Brain microvascular endothelial cell (primary cell): ENCODE data around the gene PCDHGA1.
"Not testable (repeated sequence)": the region's sequence is repeated elsewhere in the genome, so short reads cannot be mapped to it uniquely, and the experiment has no call there.

Experiments
- DNase-seq: peaks from one replicate; pipeline ENCODE4 v3.0.0-alpha.2; 2020
- H3K27ac ChIP-seq: fragments of 250-450 bp; sonication (Bioruptor Pico); 2 replicates; pipeline ENCODE4 v1.5.1; 2020; ENCODE audit warnings: mild to moderate bottlenecking, moderate library complexity
- H3K27me3 ChIP-seq: fragments of 250-450 bp; sonication (Bioruptor Pico); replicated peaks from 2 replicates; pipeline ENCODE4 v1.5.1; 2020; ENCODE audit warnings: mild to moderate bottlenecking
- H3K36me3 ChIP-seq: fragments of 250-450 bp; sonication (Bioruptor Pico); replicated peaks from 2 replicates; pipeline ENCODE4 v1.5.1; 2020; ENCODE audit warnings: mild to moderate bottlenecking
- H3K4me3 ChIP-seq: 2 replicates; pipeline ENCODE4 v1.5.1; 2011; ENCODE audit warnings: low read depth, mild to moderate bottlenecking, control low read depth, low read length, moderate library complexity
- CTCF ChIP-seq: IDR thresholded peaks from 2 replicates; pipeline ENCODE4 v1.5.1; 2011; ENCODE audit warnings: low read depth, mild to moderate bottlenecking, moderate library complexity, low read length, control low read depth, inconsistent platforms; ENCODE audit errors: missing control alignments
- in situ Hi-C: cut with HindIII; loops from 2 replicates; pipeline ENCODE4 v1.10.0; 2017; ENCODE audit warnings: low sequenced_read_pairs, low pct_ligation_motif_present

The PCDHGA1 gene

GRCh38 chr5:141393267-141393666 lies 63.0 kb downstream of the PCDHGA1 start:
- H3K4me3 ChIP-seq, result no peak overlapping the region

GRCh38 chr5:141394401-141395187 lies 64.3 kb downstream of the PCDHGA1 start:
- in situ Hi-C loops, H3K4me3 ChIP-seq, H3K36me3 ChIP-seq, DNase-seq, H3K27me3 ChIP-seq, H3K27ac ChIP-seq: not testable (repeated sequence)

More at GRCh38 chr5:141393267-141393666, 63.0 kb downstream of the PCDHGA1 start:
- in situ Hi-C loops, result no loop called here
- no peak overlapping the region for H3K27ac ChIP-seq
- no peaks in the 10 kb centered on the region for H3K36me3 ChIP-seq
- no peak for DNase-seq
- no peaks in the 10 kb centered on the region for H3K27me3 ChIP-seq
- TF ChIP-seq CTCF, result no peak

GRCh38 chr5:141397756-141398551 lies 67.6 kb downstream of the PCDHGA1 start, which contains the start of gene PCDHGB5:
TSS of gene PCDHGB5 (plus strand) at chr5:141397947. CDS start at chr5:141398128, 181 bp downstream.
- peak; percentile 62 for DNase-seq
- H3K36me3 ChIP-seq, H3K27ac ChIP-seq, H3K27me3 ChIP-seq, in situ Hi-C loops: not testable (repeated sequence)
- H3K4me3 ChIP-seq, result peak within 1 kb of the TSS; percentile 42
- TF ChIP-seq CTCF, result peak; percentile 71

GRCh38 chr5:141398608-141399007 lies 68.3 kb downstream of the PCDHGA1 start:
- Histone ChIP-seq H3K4me3 (no peak overlapping the region), H3K27me3 (no peaks in the 10 kb centered on the region), H3K36me3 (no peaks in the 10 kb centered on the region), H3K27ac (no peak overlapping the region)
- in situ Hi-C loops, result no loop called here
- no peak for TF ChIP-seq CTCF
- no peak for DNase-seq

GRCh38 chr5:141399555-141400258 lies 69.4 kb downstream of the PCDHGA1 start:
- DNase-seq, result no peak
- Histone ChIP-seq H3K36me3 (no peaks in the 10 kb centered on the region), H3K27me3 (no peaks in the 10 kb centered on the region), H3K27ac (no peak overlapping the region), H3K4me3 (no peak overlapping the region)
- in situ Hi-C loops, result loop anchor here (25.0 kb wide), 1 partner anchor 113 kb away; no protein-coding TSS in a partner anchor
- no peak for TF ChIP-seq CTCF
